Measurements from ENCODE around the gene ST7L. TPM values are rescaled to one million over a fixed set of nuclear protein-coding genes. Genes with fewer than 3 reads are reported as not detected.

Gene ST7L
- total and polyA plus RNA-seq, 2 donors (not counting 3 experiments of a cell fraction or from before 2014, with no cell fraction given): 12.3 to 28.4 TPM

DNA sequence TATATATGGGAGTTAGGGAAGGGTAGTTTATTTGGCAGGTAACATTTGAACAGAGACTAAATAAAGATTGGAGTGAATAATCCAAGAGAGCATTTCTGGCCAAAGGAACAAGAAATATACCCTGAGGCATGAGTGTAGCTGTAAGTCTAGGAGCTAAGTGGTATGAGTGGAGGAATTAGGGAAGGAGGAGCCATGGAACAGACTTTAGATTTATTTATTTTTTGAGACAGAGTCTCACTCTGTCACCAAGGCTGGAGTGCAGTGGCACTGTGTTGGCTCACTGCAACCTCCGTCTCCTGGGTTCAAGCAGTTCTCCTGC is 19.1 kb upstream of the ST7L start:
- TF ChIP-seq POLR2A (IDR thresholded peaks at IDR 0.05; ENCODE audit: low read depth, low read length) (no peak), MYC (IDR thresholded peaks at IDR 0.05; ENCODE audit: low read depth, low read length) (no peak), POLR2AphosphoS5 (IDR thresholded peaks at IDR 0.05; ENCODE audit: insufficient read depth, low read depth, low read length) (no peak), GATA2 (IDR thresholded peaks at IDR 0.05; ENCODE audit: insufficient read depth, insufficient read length, low read depth, low read length) (no peak), FOS (IDR thresholded peaks at IDR 0.05; ENCODE audit: borderline replicate concordance, insufficient read depth, low read length) (no peak), JUN (IDR thresholded peaks at IDR 0.05; ENCODE audit: borderline replicate concordance, insufficient read depth, insufficient read length, low read depth) (no peak), EZH2 (IDR thresholded peaks at IDR 0.05; ENCODE audit: borderline replicate concordance, low read depth, low read length, severe bottlenecking) (no peak)
- TF ChIP-seq, protein P1, sequence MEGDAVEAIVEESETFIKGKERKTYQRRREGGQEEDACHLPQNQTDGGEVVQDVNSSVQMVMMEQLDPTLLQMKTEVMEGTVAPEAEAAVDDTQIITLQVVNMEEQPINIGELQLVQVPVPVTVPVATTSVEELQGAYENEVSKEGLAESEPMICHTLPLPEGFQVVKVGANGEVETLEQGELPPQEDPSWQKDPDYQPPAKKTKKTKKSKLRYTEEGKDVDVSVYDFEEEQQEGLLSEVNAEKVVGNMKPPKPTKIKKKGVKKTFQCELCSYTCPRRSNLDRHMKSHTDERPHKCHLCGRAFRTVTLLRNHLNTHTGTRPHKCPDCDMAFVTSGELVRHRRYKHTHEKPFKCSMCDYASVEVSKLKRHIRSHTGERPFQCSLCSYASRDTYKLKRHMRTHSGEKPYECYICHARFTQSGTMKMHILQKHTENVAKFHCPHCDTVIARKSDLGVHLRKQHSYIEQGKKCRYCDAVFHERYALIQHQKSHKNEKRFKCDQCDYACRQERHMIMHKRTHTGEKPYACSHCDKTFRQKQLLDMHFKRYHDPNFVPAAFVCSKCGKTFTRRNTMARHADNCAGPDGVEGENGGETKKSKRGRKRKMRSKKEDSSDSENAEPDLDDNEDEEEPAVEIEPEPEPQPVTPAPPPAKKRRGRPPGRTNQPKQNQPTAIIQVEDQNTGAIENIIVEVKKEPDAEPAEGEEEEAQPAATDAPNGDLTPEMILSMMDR (IDR thresholded peaks at IDR 0.05; ENCODE audit: extremely low read depth in 1 of 2, insufficient read depth in 1 of 2, low read depth in 1 of 2, low read length in 2 of 2): no peak
- TF ChIP-seq, protein P2, sequence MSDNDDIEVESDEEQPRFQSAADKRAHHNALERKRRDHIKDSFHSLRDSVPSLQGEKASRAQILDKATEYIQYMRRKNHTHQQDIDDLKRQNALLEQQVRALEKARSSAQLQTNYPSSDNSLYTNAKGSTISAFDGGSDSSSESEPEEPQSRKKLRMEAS (IDR thresholded peaks at IDR 0.05; ENCODE audit: insufficient read depth, insufficient read length): no peak
- dilution Hi-C loops (cut with MboI; ENCODE audit: extremely low pct_ligation_motif_present, low sequenced_read_pairs): no loop called here
- no peak overlapping the region for H3K9ac ChIP-seq (replicated peaks; ENCODE audit: extremely low read depth, insufficient read depth, low read length)

More for the DNA sequence above, 19.1 kb upstream of the ST7L start:
- Histone ChIP-seq H3K79me2 (ENCODE audit: control insufficient read depth, insufficient read depth, low read length) (peaks cover 87% of the 10 kb centered on the region), H3K4me2 (ENCODE audit: insufficient read depth, low read length) (no peak overlapping the region), H3K9me3 (replicated peaks; ENCODE audit: control insufficient read depth, insufficient read depth, low read length) (no peaks in the 10 kb centered on the region), H3K4me3 (replicated peaks in 1 of 3; ENCODE audit: insufficient read depth in 1 of 3, low read depth in 1 of 3, low read length in 3 of 3) (no peak overlapping the region), H2AFZ (ENCODE audit: low read depth, low read length) (no peak overlapping the region), H4K20me1 (replicated peaks; ENCODE audit: control insufficient read depth, extremely low read depth, insufficient read depth, low read length) (peaks cover 11% of the 10 kb centered on the region), H3K27me3 (ENCODE audit: control insufficient read depth in 2 of 2, insufficient read depth in 2 of 2, low read length in 2 of 2) (no peaks in the 10 kb centered on the region), H3K4me1 (ENCODE audit: control insufficient read depth, extremely low read depth, insufficient read depth, low read length) (peaks cover 30% of the 10 kb centered on the region), H3K27ac (ENCODE audit: insufficient read depth, low read depth, low read length) (peak overlapping the region; percentile 66), H3K9me1 (replicated peaks; ENCODE audit: control insufficient read depth, extremely low read depth, insufficient read depth, low read length) (no peaks in the 10 kb centered on the region), H3K36me3 (ENCODE audit: control insufficient read depth in 2 of 2, extremely low read depth in 1 of 2, insufficient read depth in 2 of 2, low read length in 2 of 2) (no peaks in the 10 kb centered on the region)
- ChIA-PET CTCF (interaction anchor here (1.0 to 2.5 kb wide), 5 partner anchors 9 to 136 kb away, joined by 3 to 16 read pairs (median 5); partner anchors contain the start of gene MOV10), POLR2A (no interaction called here)
- DNase-seq (ENCODE audit: low read depth, low spot score) (no peak), FAIRE-seq (no peak)
- intact Hi-C loops (cut with micrococcal nuclease): loop anchor here (5.0 kb wide), 1 partner anchor 69 kb away; the partner anchor contains the start of gene RHOC
- BruUV-seq (replicated peaks): no TSS peak
